GM12878 (cell line): ENCODE data around the gene C20orf202.

Experiments used
- FOS ChIP-seq: IDR thresholded peaks from 3 replicates; pipeline ENCODE4 v1.6.1; 2011; ENCODE audit warnings: borderline replicate concordance; ENCODE audit not compliant: insufficient read length; ENCODE audit errors: extremely low read depth
- POLR2AphosphoS5 ChIP-seq: IDR thresholded peaks from 2 replicates; pipeline ENCODE4 v1.6.1; 2011; ENCODE audit warnings: mild to moderate bottlenecking, low read length, inconsistent platforms
- TF ChIP-seq, protein P1 (sequence below), 3 experiments: IDR thresholded peaks in 2 of 3; conservative IDR thresholded peaks in 1 of 3; 2 replicates each; pipeline ENCODE4 v1.5.1; 2011; ENCODE audit warnings: low read depth in 3 of 3, low read length in 3 of 3, mild to moderate bottlenecking in 3 of 3, control low read depth in 2 of 3, moderate library complexity in 2 of 3, inconsistent platforms in 1 of 3, mixed read lengths in 1 of 3; ENCODE audit not compliant: control insufficient read depth in 2 of 3, insufficient read depth in 1 of 3; ENCODE audit errors: extremely low read depth in 1 of 3
- TF ChIP-seq, protein P2 (sequence below): IDR thresholded peaks from 2 replicates; pipeline ENCODE4 v1.6.1; 2011; ENCODE audit warnings: low read depth, low read length, improper control_type of control experiment, borderline replicate concordance

DNA sequence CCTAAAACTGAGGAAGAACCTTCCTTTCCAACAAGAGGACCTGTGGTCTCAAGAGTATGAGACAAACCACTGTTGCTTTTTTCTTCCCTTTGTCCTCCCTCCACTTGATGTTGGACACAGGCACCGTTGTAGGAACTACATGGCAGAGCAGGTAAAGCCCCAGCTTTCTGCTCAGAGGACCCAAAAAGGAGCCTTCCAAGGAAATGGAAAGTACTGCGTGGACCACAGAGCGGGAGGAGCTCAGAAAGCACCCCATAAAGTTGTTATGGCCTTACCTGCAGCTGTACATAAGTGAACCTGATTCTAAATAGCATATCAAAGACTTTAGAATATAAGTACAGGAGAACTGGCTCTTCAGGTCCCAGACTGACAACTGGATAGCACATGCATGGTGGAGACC lies 47.9 kb upstream of the C20orf202 start:
- TF ChIP-seq, protein P1, sequence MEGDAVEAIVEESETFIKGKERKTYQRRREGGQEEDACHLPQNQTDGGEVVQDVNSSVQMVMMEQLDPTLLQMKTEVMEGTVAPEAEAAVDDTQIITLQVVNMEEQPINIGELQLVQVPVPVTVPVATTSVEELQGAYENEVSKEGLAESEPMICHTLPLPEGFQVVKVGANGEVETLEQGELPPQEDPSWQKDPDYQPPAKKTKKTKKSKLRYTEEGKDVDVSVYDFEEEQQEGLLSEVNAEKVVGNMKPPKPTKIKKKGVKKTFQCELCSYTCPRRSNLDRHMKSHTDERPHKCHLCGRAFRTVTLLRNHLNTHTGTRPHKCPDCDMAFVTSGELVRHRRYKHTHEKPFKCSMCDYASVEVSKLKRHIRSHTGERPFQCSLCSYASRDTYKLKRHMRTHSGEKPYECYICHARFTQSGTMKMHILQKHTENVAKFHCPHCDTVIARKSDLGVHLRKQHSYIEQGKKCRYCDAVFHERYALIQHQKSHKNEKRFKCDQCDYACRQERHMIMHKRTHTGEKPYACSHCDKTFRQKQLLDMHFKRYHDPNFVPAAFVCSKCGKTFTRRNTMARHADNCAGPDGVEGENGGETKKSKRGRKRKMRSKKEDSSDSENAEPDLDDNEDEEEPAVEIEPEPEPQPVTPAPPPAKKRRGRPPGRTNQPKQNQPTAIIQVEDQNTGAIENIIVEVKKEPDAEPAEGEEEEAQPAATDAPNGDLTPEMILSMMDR (IDR thresholded peaks at IDR 0.05 in 2 of 3, conservative IDR thresholded peaks at IDR 0.05 in 1 of 3; ENCODE audit: control insufficient read depth in 2 of 3, extremely low read depth in 1 of 3, insufficient read depth in 1 of 3, low read depth in 3 of 3, low read length in 3 of 3): no peak
- TF ChIP-seq, protein P2, sequence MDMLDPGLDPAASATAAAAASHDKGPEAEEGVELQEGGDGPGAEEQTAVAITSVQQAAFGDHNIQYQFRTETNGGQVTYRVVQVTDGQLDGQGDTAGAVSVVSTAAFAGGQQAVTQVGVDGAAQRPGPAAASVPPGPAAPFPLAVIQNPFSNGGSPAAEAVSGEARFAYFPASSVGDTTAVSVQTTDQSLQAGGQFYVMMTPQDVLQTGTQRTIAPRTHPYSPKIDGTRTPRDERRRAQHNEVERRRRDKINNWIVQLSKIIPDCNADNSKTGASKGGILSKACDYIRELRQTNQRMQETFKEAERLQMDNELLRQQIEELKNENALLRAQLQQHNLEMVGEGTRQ: no peak
- no peak for TF ChIP-seq POLR2AphosphoS5
- no peak for TF ChIP-seq FOS
